Measurements from ENCODE around the gene SH2D5.

SH2D5 gene

DNA sequence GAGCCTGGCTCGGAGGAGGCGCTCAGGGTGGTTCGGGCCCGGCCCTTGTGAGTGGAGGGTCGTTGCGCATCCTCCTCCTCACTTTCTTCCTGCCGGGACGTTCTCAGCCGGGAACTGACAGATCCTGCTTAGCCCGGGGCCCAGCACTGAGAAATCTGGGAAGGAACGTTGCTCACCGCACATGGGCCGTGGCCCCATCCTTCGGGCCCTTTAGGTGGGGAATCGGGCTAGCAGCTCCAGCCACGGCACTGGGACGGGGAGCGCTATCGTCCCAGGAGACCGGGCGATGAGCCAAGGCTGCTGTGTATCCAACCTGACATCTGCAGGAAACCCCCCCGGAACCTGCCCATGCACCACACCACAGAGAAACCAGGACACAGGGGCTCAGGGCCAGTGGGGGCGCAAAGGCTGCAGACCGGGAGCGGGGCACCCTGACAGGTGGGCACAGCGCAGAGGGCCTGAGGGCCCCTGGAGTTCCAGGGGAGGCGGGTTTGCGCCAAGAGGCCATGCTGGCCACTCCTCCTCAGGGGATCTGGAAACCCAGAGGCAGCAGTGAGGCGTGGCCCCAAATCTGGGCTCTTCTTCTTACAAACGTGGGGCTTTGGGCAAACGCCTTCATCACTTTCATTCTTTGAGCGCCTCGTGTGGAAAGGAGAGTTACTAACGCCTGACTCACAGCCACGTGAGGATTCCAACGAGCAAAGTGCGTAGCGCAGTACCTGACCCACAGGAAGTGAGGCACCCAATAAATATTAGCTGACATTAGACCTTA, at the start of gene SH2D5:
Gene SH2D5, minus strand, starts transcription at position 116 of the 772 bp plus-strand sequence. CDS start 4,659 bp downstream, outside the sequence.
- in situ Hi-C loops (cut with MboI; ENCODE audit: low sequenced_read_pairs), result no loop called here

DNA sequence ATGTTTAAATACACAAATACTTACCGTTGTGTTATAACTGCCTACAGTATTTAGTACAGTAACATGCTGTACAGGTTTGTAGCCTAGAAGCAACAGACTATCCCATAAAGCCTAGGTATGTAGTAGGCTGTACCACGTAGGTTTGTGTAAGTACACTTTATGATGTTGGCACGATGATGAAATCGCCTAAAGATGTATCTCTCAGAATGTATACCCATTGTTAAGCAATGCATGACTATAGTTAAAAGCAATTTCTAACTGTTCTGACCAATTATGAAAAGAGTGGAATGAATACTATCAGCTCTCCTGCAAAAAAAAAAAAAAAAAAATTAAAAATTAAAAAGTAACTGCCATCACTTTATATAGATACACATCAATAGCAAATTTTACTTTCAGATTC, 43.2 kb upstream of the SH2D5 start:
- in situ Hi-C loops (cut with MboI; ENCODE audit: low sequenced_read_pairs), result no loop called here

DNA sequence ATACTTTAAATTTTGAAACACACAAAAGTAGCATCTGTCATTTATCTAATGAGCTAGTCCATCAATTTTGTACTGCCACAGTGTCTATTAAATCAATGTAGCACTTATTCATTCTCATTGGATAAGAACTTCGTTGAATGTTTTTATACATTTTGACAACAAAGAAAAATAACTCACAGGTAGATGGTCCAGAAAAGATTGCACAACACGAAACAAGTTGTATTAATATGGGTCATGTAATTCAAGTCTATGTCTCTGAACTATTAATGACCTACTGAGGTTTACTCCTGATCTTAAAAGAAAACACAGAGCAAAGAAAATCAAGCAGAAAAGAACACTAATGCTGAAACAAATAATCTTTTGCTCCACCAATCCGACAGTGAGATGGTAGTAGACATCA, 39.3 kb upstream of the SH2D5 start:
- in situ Hi-C loops (cut with MboI; ENCODE audit: low sequenced_read_pairs), result no loop called here

DNA sequence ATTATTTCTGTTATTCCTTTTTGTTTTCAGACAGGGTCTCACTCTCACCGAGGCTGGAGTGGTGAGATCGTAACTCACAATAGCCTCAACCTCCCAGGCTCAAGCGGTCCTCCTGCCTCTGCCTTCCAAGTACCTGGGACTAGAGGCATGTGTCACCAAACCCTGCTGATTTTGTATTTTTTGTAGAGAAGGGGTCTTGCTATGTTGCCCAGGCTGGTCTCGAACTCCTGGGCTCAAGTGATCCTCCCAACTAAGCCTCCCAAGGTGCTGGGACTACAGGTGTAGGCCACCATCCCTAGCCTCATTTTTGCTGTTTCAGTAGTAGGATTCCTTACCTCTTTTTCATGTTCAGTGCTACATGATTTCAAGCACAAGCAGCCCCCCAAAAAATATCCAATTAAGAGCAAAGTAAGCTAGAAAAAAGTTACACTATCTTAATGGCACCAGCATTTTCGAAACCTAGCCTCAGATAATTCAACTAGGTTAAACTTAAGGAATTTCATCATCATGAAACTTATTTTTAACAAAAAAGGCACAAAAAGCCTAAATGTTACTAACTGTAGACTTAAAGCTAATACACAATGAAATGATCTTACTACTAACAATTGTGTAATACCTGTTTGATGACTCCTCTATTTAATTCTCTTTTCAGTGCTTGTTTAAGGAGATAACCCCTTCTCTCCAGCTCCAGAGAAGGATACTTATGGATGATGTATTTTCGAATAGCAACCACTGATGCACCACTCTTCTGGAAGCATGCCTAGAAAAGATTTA, 38.0 kb upstream of the SH2D5 start:
- in situ Hi-C loops (cut with MboI; ENCODE audit: low sequenced_read_pairs), result no loop called here

DNA sequence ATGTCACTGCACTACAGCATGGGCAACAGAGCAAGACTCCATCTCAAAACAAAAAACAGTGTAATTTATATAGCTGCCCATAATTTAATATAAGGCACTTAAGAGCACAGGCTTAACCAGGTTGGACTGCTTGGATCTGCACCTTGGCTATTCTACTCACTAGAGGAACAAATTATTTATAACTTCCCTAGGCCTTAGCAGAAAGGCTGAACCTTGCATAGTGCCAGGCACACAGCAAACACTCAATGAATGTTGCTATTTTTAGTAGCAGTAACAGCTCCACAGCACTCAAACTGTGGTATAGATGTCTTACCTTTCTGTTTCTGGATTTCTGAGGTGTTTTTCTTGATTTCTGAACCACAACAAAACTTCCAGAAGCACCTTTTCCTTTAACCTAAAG, 34.8 kb upstream of the SH2D5 start:
- in situ Hi-C loops (cut with MboI; ENCODE audit: low sequenced_read_pairs), result no loop called here

DNA sequence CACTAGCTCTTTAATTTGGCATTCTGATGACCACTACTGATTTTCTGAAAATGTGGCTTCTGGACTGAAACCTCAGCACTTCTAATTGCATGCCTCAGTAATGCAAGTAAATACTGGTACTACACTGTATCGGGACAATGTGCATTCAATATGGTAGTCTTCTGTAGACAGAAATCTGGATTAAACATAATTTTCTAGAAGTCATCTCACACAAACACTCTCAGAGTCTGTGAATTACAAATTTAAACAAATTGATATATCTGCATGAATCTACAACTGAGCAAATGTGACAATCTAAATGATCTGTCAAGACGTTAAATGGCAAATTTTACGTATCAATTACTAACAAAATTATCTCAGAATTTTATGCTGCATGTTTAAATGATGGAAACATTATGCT, 30.9 kb upstream of the SH2D5 start:
- in situ Hi-C loops (cut with MboI; ENCODE audit: low sequenced_read_pairs), result no loop called here

DNA sequence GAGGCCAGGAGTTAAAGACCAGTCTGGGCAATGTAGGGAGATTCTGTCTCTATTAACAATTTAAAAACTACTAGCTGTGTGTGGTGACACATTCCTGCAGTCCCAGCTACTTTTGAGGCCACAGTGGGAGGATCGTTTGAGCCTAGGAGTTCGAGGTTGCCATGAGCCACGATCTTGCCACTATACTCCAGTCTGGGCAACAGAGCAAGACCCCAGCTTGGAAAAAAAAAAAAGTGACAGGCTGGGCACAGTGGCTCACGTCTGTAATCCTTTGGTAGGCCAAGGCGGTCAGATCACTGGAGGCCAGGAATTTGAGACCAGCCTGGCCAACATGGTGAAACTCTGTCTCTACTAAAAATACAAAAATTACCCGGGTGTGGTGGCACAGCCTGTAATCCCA, 27.8 kb upstream of the SH2D5 start:
- in situ Hi-C loops (cut with MboI; ENCODE audit: low sequenced_read_pairs), result no loop called here

DNA sequence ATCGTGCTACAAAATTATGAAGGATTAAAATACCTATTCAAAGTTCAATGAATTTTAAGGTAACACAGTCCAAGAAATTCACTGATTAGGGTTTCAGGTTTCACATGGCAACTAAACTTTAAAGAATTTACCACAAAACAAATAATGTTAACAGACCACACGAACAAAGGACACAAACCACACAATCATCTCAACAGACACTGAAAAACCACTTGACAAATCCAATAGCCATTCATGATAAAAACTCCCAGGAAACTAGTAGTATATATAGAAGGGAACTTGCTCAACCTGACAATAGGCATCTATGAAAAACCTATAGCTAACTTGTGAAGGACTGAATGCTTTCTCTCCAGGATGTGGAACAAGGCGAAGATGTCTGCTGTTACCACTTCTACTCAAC, 21.1 kb upstream of the SH2D5 start:
- in situ Hi-C loops (cut with MboI; ENCODE audit: low sequenced_read_pairs), result no loop called here

DNA sequence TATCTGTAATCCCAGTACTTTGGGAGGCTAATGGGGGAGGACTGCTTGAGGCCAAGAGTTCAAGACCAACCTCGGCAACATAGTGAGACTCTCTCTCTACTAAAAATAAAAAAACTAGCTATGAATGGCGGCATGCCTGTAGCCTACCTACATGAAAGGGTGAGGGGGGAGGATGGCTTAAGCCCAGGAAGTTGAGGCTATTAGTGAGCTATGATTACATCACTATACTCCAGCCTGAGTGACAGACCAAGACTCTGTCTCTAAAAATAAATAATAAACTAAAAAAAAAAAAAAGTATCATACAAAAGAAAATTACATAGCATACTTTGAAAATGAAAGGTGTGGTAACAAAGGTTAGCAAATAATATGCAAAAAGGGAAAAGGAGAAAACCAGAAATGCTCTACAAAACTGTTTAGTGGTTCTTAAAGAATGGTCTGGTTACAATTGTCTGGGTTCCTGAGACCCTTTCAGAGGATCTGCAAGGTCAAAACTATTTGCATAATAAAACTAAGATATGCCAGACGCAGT, 19.0 kb upstream of the SH2D5 start:
- in situ Hi-C loops (cut with MboI; ENCODE audit: low sequenced_read_pairs), result no loop called here

DNA sequence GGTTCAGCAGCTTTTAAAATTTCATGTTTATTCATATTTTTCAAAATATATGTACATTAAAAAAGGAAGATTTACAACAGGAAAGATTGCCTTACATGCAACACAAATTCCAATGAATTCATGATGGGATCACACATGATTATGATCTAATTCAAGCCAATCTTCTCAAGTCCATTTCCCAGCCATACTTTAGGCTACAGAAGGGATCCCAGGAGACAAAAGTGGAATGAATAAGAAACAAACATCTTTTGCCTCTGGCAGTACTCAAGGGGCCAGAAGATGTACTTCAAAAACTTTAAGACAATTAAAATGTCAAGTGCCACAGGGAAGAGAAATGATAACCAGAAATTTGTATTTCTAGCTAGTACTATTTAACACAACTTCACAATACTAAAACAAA, 10.2 kb upstream of the SH2D5 start:
- in situ Hi-C loops (cut with MboI; ENCODE audit: low sequenced_read_pairs), result no loop called here

DNA sequence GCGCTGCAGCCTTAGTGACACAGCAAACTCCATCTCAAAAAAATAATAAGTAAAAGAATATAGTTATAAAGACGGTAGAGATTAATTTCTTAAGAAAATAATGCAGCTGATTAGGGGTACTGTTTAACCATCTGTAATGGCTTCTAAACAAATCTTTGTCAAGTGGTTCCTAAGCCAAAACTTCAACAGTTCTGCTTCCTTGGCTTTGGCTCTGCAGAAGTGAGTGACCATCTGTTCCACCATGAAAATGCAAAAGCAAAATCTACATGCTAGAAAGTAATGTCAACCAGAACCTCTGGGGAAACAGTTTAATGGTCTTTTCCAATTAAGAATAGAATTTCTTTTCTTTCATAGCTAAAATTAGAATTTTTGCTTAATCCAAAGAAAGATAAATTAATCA, 8.3 kb upstream of the SH2D5 start:
- in situ Hi-C loops (cut with MboI; ENCODE audit: low sequenced_read_pairs), result no loop called here

DNA sequence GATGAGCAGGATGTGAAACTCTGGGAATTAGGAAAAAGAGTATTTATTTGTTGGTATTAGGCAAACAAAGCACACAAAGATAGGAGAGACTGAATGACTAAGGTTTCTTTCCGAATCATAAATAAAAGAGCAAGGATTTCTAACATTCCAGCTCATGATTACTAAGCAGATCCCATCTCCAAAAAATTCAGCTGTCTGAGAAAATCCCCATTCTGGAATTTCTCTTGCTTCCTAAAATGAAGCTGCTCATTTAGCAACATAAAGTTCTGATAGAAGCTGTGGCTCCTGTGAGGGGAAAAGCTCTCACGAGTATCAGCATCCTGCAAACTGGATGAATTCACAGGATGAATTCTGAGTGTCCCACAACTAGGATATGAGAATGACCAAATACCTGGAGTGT, 6.7 kb upstream of the SH2D5 start:
- in situ Hi-C loops (cut with MboI; ENCODE audit: low sequenced_read_pairs), result no loop called here

DNA sequence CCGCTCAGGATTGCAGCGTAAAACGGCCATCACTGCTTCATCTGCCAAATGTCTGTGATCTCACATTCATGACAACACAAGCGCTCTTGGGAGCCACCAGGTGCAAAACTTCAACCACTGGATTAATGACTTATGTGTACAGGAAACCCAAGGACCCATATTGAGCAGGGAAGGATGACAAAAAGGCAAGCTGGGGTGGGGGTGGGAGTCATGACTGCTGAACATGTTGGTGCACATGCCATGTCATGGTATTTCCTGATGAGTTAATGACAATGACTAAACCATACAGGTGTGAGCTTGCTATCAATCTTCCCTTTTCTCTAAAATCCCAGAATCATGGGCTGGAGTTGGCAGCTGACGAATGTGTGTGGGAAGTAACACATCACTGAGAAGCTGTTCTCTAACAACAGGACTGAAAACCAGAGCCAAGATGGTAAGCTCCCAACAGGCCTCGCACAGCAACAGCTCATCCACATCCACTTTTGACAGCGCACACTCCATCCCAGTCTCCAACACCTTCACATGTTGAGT, 3.1 kb upstream of the SH2D5 start:
- in situ Hi-C loops (cut with MboI; ENCODE audit: low sequenced_read_pairs), result no loop called here

DNA sequence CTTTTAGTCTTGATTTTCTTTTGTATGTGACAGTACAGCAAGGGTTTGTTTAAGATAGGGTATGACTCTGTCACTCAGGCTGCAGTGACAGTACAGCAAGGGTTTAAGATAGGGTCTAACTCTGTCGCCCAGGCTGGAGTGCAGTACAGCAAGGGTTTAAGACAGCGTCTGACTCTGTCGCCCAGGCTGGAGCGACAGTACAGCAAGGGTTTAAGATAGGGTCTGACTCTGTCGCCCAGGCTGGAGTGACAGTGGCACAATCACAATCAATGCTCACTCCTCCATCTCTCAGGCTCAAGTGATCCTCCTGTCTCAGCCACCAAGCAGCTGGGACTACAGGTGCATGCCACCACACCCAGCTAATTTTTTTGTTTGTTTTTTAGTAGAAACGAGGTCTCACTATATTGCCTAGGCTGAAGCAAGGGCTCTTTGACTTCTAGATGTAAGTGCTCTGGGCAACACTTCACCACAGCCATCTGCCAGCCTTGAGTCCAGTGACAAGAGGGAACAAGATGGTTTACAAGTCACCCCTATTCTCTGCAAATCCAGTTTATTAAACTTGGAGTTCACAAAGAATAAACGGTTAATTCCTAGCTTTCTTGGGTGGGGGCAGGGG, 965 bp upstream of the SH2D5 start:
- in situ Hi-C loops (cut with MboI; ENCODE audit: low sequenced_read_pairs), result no loop called here

DNA sequence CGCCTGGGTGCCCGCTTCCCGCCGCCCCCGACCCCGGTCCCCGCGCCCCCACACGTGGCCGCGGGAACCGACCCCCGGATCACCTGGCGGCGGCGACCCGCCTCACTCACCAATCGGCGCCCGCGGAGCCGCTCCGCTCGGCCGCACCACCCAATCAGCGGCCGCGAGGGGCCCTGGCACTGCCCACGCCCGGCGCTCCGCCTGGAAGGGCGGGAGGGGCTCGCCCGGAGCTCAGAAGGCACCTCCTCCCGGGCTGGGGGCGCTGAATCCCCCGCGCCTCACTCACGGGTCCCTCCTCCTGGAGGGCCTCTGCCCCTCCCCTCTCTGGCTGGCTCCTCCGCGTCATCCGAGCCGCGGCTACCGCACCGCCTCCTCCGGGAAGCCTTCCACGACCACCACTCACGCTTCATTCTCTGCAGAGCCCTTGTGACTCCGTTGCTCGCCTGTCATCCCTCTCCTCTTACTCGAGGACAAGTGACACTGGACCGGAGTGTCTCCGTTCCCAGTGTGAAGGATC, 374 bp downstream of the SH2D5 start:
- in situ Hi-C loops (cut with MboI; ENCODE audit: low sequenced_read_pairs), result no loop called here

DNA sequence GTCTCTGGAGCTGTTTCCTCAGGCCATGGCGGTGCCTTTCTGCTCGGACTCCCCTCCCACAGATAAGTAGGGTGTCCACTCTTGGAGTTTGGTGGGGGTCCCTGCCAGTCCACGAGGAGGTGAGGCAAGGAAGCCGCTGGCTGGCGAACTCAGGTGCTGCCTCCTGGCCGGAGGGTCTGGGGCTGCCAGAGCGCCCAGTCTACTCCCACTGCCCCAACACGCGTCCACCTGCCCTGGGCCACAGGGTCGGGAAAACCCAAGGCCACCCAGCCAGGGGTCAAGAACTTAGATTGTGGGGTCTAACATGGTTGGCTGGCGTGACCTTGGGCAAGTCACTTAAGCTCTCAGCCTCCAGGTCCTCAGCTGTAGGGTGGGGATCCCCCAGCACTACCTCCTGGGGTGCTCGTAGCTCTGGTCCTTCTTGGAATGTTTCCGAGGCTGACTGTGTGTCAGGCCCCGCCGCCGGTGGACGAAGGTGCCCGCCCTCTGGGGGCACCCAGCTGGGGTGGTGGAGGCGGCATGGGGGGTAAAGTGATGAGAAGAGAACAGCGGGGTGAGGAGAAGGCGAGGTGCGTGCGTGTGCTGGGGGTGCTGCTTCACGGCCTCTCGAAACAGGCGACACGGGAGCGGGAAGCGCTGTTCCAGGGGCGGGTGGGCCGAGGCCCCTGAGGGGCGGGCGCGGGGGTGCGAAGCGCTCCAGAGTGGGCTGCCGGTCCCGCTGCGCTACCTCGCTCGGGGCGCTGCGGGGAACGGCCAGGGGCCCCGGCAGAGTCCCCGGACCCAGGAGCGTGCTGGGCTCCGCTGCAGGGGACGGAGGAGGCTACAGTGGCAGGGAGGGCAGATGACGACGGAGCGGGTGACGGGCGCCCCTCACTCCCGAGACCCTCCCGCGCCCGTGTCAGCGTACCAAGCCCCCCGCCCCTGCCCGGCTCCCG, 1.2 kb downstream of the SH2D5 start:
- in situ Hi-C loops (cut with MboI; ENCODE audit: low sequenced_read_pairs), result no loop called here

DNA sequence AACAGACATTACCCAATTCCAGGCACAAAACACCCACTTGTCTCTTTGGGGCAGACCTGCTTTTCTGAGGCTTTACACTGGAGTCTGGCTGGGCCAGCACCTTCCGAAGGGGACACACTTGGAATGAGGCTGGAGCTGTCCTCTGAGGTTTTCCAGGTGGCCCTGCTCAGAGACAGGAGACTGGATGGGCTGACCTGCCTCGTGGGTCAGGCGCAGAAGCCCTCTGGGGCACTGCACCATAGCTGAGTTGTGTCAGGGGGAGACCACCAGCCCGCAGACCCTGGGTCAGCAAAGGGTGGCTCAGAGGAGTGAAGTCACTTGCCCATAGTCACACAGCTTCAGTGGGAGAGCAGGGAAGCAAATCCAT, 1.8 kb downstream of the SH2D5 start:
- in situ Hi-C loops (cut with MboI; ENCODE audit: low sequenced_read_pairs), result no loop called here

DNA sequence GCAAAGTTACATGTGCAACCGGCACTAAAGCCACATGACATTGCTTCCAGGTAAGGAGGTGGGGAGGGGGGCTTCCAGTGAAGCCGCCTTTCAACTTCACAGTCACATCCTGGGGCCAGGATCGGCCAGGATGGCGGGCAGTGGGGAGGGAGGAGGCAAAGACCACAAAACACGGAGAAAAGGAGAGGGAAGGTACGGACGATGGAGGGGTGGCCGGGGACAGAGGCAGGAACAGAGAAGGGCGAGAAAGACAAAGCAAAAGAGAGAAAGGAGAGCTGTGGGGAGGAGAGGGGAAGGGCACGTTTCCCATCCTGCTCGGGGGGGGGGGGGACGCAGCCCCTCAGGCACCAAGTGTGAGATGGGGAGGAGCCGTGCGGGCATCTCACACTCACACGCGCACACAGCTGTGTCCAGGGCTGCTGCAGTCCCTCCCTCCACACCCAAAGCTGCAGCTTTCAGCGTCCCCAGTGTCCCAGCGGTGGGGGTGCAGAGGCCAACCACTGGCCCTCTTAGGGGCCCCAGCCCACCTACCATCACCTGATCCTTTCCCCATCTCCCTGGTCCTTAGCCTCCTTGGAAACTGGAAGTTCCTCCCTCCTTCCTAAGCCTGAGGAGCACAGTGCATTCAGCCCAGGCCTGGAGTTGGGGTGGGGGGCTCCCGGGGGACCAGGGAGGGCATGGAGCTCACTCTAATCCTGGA, 2.4 kb downstream of the SH2D5 start:
- in situ Hi-C loops (cut with MboI; ENCODE audit: low sequenced_read_pairs), result no loop called here

DNA sequence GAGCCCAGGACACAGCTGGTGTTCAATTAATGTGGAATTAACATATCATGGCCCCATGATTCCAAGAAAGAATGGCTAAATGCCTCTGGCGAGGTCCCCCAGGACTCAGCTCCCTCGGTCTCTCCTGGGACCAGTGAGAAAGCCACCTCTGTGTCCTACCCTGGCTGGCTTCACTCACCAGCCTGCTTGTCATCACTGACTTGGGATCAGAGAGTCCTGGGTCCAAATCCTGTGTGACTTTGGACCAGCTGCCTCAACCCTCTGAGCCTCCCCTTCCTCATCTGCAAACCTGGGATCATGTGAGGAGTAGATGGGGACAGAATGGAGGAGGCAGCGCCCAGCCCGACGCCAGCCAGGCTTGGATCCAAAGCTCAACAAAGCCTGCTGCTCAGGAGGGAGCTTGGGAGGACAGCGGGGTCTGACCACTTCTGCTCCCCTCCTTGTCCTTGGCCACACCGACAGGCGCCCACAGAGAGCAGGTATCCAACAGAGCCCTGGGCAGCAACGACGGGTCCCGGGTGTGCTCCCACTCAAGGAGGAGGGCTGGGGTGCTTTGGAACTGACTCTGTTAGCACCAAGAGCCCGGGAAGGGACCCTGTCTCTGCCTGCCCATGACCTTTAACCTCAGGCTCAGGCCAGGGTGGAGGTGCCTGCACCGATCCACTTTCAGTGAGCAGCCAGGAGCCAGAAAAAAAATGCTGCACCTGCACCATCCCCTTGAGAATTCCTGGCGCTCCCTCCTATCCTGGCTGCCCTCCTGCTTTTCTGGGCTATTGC, 3.2 kb downstream of the SH2D5 start:
- in situ Hi-C loops (cut with MboI; ENCODE audit: low sequenced_read_pairs), result no loop called here
